HG03378 (cell line): ENCODE results near the gene TBX20.
"Not testable (repeated sequence)": the region's sequence is repeated elsewhere in the genome, so short reads cannot be mapped to it uniquely, and the experiment has no call there.

ENCODE experiments used
- ATAC-seq: cut with Tn5 transposase; IDR thresholded peaks from one replicate; pipeline ENCODE4 v1.9.1; 2021; ENCODE audit warnings: mild to moderate bottlenecking, moderate library complexity; ENCODE audit not compliant: unreplicated experiment

TBX20 gene

GRCh38 chr7:35172131-35172530 lies 81.8 kb downstream of the TBX20 start:
- not testable (repeated sequence) for ATAC-seq

GRCh38 chr7:35167658-35168057 lies 86.2 kb downstream of the TBX20 start:
- ATAC-seq: not testable (repeated sequence)

GRCh38 chr7:35167158-35167557 lies 86.7 kb downstream of the TBX20 start:
- not testable (repeated sequence) for ATAC-seq

GRCh38 chr7:35161059-35161740 lies 92.7 kb downstream of the TBX20 start:
- not testable (repeated sequence) for ATAC-seq
